SK-N-DZ (cell line): ENCODE measurements around the gene CEACAM5.
"Not testable (repeated sequence)": the region's sequence is repeated elsewhere in the genome, so short reads cannot be mapped to it uniquely, and the experiment has no call there.

Source experiments
- DNase-seq: peaks from one replicate; pipeline ENCODE4 v3.0.0-alpha.2; 2015; ENCODE audit warnings: low spot score

Gene CEACAM5

DNA sequence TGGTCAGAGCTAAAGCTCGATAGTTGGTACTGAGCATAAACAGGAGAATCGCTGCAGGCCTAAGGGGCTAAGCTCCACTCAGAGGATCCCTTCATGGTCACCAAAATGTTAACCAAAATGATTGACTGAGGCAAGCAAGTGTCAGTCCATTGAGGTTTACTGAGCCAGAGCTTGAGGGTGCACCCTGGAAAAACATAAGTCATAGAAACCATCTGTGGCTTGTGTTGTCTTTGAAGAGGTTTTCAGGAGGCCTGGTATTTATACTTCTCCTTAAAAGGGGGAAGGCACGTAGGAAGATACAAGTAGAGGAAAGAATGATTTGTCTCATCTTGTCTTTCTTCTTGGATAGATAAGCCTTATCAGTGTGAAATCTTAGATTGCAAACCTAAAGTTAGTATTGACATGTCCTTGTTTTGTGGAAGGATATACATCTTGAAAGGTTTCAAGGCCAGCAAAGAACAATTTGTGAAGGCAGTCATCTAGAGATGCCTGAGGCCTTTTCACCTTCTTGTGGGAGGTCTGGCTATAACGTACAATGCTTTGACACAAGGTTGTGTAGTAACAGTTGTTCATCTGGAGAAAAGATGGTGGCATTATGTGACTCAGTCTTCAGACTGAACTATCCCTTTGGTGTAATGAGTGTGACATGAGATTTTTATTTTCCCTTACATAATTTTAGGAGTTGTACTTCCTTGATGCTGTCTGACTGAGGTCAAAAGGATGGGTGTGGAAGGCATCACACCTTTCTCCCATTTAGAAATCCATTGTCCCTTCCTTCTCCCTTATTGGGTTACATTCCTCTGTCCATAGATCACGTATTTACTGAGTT, 32.2 kb downstream of the CEACAM5 start:
- no peak for DNase-seq

DNA sequence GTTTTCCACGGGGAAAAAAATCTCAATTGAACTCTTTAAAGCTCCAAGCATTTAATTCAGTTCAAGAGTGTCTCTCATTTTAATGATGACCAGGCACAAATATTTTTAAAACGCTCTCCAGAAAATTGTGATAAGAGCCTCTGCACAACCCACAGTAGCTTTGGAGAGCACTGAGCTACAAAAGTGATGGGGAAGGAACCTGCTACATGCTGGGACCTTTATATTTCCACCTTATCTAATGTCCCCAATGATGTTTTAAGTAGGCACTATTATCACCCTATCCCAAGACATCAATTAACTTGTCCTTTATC, 32.8 kb downstream of the CEACAM5 start:
- no peak for DNase-seq

DNA sequence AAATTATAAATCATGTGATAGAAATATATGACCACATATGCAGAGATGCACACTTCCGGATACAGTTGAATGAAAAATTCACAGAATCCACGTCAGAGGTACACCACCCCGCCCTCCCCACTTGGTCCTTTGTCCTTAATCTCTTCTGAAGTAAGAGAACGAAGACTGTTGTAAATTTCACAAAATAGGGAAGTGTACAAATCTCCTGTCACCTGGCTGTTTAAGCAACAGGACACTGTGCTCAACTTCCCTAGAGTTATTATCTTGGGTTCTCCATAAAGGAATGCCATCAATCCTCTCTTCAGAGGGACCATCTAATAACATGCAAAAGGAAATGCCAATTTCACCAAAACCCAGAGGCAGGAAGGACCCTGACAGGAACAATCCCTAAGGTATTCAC, 36.4 kb downstream of the CEACAM5 start:
- no peak for DNase-seq

DNA sequence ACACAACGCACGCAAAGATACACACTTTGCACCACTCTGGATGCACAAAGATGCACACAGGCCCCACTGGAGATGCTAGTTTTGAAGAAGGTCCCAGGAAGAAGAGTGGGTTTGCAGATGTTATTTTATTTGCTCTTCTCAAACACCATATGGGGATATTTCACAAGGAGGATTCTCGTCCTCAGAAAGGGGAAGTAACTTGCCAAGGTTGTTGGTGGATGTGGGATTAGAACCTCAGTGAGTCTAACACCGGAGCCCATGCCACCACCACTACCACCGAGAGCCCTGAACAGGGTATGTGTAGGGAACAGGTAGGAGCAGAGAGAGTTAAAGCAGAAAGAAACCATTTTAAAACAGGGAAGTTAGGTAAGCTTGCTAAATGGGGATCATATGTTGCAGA, 37.3 kb downstream of the CEACAM5 start:
- DNase-seq, result no peak

DNA sequence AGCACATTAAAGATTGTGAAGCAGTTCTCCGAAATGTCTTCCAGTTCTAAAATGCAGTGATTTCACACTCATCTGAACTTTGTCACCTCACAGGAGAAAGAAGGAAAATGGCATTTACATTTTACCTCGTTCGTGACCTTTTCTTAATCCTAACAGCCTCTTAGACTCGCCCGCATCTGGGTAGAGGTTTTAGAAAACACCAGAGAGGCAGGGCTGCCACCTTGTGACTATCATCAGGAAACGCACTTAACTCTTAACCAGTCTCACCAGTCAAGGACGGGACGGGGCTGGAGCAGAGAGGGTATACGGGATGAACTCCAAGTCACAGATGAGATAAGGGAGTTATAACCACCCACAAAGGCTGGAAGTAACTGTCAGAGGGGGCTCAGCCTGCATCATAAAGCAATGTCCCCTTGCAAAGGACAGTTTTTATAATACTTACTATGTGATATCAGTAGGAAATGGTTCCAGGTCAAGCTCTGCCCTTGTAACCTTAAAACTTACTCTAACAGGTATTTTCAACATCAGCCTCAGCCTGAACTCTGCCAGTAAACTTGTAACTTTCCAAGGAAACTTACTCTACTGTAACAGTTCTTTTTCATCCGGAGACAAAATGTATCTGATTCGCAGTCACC, 38.3 kb downstream of the CEACAM5 start:
- peak; percentile 14 for DNase-seq

DNA sequence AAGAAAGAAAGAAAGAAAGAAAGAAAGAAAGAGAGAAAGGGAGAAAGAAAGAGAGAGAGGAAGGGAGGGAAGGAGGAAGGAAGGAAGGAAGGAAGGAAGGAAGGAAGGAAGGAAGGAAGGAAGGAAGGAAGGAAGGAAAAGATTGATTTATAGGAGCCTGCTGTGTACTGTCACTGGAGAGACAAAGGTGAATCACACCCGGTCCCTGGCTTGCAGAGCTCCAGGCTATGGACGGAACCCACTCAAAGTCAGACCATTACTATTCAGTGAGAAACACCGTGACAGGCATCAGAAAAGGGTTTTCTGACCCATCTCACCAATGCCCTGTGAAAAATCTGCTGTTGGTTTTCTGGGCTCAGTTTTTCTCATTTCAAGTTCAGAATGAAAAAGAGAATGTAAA, 39.6 kb downstream of the CEACAM5 start:
- no peak for DNase-seq

DNA sequence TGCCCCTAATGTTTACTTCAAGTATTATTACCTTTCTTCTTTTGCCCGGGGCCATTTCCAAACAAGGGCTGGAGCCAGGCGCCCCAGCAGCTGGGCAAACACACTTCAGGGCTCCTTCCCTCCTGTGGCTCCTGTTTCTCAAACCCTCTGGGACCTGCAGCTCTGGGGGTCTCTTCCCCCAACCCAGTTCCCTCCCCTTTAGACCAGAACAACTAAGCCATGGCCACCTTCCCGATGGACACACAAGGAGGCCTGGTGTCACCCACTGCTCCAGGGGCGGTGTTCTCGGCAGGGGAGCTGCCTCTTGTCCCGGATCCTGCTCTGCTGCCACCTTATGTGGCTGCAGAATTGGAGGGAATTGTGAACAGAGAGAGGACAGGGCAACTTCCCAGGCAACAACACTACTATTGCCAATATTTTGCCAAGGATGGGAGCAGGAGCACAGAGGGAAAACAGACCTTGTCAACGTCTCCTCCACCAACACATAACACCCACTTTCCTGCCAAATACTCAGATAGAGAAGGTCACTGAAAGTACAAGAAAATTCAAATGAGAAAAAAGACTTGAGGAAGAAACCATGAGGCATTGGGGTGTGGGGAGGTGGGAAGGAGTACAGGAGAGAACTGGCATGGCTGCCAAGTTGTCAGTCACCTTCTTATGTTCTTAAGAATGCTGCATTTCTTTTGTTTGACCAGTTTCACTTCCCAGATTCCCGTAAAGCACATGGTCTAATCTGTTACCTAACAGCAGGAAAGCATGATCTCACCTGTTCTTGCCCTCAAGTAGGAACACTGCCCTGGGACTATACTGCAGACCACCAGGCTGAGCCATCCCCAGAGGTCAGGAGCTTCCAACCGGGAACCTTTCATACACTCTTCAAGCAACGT, 42.1 kb downstream of the CEACAM5 start:
- not testable (repeated sequence) for DNase-seq

DNA sequence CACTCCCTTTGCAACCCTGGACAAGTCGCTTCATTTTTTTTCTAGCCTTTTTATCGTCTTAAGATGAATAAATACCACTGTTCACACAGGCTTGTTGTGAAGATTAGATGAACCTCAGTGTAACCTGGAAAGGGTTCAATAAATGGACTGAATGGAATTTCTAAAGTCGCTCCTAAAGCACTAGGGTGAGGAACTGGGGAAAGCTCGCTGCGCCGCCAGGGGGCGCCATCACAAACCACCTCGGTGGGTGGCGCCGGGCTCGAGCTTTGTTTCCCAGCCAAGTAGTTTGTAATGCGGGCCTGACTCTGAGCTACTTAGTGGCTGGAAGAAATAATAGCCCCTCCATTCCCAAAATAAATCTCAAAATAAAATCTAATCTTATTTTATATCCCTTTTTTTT, 44.7 kb downstream of the CEACAM5 start:
- DNase-seq, result no peak

DNA sequence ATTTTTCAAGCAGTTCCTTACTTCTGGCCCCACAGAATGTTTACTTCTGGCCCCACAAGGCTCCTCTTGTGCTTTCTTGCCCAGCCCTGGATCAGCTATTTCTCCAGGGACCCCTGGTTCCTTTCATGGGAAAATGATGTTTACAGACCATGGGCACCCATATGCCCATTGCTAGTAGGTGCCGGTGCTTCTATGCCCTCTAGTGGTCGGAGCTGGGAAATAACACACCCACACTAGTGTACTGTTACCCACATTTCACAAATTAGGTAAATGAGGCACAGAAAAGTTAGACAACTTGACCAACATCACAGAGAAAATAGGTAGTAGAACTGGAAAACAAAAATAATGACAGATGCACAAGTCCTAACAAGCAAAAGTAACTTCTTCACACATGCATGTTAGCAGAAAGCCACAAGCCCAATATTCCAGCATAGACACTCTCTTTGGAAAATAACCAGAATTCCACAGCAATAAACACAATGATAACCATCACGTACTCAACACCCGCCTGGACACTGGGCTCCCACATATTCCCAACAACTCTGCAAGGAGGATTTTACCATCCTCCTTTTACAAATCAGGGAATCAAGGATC, 45.6 kb downstream of the CEACAM5 start:
- DNase-seq, result peak; percentile 12

DNA sequence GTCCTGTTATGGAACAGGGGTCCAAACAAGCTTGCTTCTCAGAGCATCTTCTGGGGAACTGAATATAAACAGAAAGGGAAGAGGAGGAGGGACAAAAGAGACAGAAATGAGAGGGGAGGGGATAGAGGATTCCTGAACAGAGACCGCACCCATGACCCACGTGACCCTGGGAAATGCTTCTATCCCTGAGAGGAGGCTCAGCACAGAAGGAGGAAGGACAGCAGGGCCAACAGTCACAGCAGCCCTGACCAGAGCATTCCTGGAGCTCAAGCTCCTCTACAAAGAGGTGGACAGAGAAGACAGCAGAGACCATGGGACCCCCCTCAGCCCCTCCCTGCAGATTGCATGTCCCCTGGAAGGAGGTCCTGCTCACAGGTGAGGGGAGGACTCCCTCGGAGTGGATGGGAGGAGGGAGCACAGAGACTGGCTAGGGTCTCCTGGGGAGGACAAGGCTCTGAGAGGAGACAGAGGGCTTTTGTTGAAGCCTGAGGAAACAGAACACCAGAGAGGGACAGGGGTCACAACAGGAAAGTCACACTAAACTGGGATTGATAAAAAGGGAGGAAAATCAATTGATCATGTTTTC, 47.0 kb downstream of the CEACAM5 start, which contains the start of gene CEACAM6:
CEACAM6 (plus strand) TSS at position 203 of the 586 bp plus-strand sequence; CDS start at position 312, 109 bp downstream.
- DNase-seq, result no peak

DNA sequence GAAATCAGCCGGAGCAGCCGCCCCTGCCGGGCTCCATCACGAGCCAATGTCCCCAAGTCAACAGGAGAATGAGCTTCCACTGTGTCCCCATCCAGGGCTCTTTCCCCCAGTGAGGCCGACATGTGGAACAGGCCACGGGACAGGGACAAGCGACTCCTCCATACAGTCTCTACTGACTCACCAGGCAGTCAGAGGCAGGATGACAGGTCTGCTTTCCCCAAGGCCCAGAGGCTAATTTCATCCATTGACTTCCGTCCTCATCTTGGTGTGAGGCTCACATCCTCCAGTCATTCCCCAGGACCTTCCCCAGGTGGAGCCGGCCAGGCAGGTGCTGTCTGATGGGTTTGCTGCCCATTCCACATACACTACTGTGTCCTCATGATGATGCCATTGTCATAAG, 50.4 kb downstream of the CEACAM5 start:
- no peak for DNase-seq

DNA sequence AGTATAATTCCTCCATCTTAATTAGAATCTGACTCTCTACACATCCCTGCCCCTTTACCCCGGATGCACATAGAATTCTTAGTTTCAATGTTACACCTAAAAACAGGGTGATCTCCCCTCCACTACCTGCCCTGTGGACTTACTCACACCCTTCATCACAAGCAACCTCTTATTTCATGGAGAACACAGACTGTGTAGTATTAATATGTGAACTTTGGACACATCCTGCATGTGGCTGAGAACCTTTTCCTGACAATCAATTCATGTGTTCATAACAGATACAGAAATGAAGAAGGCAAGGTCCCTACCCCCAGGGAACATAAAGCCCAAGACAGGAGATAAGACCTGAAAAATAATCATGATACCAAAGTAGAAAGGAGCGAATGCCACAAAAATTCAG, 58.7 kb downstream of the CEACAM5 start:
- DNase-seq, result no peak

DNA sequence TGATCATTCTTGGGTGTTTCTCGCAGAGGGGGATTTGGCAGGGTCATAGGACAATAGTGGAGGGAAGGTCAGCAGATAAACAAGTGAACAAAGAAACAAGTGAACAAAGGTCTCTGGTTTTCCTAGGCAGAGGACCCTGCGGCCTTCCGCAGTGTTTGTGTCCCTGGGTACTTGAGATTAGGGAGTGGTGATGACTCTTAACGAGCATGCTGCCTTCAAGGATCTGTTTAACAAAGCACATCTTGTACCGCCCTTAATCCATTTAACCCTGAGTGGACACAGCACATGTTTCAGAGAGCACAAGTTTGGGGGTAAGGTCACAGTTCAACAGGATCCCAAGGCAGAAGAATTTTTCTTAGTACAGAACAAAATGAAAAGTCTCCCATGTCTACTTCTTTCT, 59.7 kb downstream of the CEACAM5 start:
- not testable (repeated sequence) for DNase-seq

DNA sequence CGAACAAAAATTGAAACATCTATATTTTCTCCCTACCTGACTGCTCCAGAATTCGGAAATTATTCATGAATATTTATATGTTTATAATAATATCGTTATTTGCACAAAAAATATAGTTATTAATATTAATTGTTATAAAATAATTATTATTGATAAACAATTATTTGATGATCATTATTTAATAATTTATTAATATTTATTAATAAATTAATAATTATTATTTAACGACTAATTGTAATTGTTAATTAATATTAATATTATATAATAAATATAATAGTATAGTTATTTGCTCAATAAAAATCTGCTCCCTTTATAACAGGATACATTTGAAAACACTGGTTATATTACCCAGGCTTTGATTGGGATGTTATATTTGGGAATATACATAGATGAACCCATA, 61.2 kb downstream of the CEACAM5 start:
- DNase-seq, result no peak

DNA sequence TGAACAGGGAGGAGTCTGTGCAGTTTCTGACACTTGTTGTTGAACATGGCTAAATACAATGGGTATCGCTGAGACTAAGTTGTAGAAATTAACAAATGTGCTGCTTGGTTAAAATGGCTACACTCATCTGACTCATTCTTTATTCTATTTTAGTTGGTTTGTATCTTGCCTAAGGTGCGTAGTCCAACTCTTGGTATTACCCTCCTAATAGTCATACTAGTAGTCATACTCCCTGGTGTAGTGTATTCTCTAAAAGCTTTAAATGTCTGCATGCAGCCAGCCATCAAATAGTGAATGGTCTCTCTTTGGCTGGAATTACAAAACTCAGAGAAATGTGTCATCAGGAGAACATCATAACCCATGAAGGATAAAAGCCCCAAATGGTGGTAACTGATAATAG, 63.0 kb downstream of the CEACAM5 start:
- DNase-seq, result no peak

DNA sequence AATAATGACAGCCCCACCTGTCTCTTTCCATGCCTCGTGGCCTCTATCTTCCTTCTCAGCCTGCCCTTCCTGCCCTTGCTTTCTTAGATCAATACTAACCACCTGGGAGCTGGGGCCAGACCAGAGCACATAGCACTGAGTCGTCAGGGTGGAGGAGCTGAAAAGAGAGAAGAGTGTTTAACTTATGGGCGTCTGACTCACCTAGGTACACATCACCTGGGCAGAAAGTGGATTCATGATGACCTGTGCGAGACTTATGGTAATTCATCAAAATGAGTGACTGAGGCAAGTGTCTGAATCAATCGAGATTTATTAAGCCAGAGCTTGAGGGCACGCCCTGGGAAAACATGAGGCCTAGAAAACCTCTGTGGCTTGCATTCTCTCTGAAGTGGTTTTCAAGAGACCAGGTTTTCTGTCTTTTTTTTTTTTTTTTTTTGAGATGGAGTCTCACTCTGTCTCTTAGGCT, 66.1 kb downstream of the CEACAM5 start:
- no peak for DNase-seq

DNA sequence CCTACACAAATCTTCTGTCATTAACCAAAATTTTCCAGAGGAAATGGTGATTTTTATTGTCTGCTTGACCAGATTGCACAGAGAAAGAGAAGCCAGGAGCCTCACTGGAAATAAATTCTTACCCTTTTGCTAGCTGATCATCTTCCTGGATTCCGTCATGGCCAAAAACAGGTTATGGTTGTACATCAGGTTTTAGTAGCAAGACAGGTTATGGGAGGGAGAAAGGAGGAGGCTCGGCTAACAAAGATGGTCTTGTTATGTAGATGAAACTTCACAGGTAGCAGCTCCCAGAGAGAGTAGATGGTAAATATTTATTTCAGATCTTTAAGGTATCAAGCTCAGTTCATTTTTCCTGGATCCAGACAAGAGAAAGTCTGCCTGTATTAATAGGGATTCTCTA, 68.3 kb downstream of the CEACAM5 start:
- no peak for DNase-seq
